GM12865 (cell line): Measurements from ENCODE around the gene PROK1.

ENCODE experiments used
- DNase-seq: peaks from one replicate; pipeline ENCODE4 v3.0.0; 2010; ENCODE audit warnings: low read depth
- H3K4me3 ChIP-seq: 2 replicates; pipeline ENCODE4 v1.5.1; 2011; ENCODE audit warnings: mild to moderate bottlenecking, low read depth, low read length, control low read depth
- TF ChIP-seq, protein P1 (sequence below): IDR thresholded peaks from 2 replicates; pipeline ENCODE4 v1.5.1; 2011; ENCODE audit warnings: low read length, control low read depth, low read depth, inconsistent platforms; ENCODE audit not compliant: insufficient read depth; ENCODE audit errors: missing control alignments

The PROK1 gene

DNA sequence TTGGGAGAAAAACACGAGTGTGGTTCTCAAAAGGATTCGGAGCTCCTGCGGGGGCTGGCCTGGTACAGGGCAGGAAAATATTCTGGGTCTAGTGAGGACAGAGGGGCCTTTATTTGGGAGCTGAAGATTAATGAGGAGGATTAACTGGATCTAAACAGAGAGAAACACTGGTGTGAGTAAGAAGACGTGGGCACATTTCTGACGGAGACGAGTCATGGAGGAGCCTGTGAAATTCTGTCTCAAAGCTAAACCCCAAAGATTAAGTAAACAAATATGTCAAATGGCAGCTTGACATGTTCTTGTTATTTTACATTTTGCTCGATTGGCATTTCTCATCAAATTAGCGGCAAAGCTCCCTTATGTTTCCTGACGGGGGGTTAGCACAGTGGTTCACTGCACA is 12.8 kb downstream of the PROK1 start:
- DNase-seq, result no peak
- H3K4me3 ChIP-seq, result no peak overlapping the region
- TF ChIP-seq, protein P1, sequence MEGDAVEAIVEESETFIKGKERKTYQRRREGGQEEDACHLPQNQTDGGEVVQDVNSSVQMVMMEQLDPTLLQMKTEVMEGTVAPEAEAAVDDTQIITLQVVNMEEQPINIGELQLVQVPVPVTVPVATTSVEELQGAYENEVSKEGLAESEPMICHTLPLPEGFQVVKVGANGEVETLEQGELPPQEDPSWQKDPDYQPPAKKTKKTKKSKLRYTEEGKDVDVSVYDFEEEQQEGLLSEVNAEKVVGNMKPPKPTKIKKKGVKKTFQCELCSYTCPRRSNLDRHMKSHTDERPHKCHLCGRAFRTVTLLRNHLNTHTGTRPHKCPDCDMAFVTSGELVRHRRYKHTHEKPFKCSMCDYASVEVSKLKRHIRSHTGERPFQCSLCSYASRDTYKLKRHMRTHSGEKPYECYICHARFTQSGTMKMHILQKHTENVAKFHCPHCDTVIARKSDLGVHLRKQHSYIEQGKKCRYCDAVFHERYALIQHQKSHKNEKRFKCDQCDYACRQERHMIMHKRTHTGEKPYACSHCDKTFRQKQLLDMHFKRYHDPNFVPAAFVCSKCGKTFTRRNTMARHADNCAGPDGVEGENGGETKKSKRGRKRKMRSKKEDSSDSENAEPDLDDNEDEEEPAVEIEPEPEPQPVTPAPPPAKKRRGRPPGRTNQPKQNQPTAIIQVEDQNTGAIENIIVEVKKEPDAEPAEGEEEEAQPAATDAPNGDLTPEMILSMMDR, result no peak

DNA sequence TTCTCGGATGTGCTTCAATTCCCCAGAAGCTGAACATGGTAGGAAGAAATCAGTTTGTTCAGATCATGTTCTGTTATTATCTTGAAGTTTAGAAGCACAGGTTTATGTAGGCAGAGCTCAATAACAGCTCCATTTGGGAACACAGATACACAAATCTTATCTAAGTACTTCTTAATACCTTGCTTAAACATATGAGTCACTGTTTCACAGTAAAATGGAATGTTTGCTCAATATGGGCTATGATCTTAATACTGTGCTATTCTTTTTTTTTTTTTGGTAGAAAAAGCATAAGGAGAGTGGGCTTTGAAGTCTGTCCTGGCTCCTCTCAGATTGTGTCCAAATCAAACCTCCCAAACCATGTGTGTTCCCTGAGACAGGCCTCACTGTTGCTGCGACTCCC is 13.4 kb downstream of the PROK1 start:
- DNase-seq, result no peak
- TF ChIP-seq, protein P1, result no peak
- no peak overlapping the region for H3K4me3 ChIP-seq

DNA sequence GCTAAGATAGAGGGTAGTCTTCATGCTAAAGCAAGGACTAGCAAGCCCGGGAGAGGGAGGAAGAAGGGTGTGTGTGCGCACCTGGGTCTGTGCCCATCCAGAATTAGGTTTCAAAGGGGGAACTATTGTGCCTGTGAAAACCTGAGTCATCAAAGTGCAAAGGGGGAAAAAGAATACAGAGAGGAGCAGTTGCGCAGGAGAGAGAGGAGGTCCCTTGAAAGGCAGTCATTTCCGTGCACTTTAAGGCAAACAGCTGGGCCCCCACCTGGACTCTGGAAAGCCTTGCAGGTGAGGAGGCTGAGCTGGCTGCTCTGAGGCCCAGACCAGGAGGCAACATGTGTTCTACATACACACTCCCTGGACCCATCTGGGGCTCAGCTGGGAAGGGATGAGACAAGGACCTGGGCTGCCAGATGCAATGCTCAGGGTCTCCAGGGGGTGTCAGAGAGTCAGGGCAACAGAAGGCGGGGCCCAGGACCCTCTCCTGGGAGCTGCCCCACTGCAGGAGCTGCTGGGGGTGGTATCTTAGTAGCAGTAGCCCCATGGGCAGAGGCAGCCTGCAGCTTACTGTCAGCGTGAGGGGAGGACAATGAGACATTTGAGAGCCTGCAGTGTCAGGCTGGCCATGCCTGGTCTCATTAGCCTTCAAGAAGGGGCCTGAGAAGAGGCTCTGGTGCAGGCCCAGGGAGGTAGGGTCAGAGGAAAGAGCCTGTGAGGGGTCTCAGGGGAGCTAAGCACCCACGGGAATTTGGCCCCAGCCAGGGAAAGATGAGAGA is 14.3 kb downstream of the PROK1 start:
- DNase-seq, result no peak
- H3K4me3 ChIP-seq, result no peak overlapping the region
- TF ChIP-seq, protein P1, result no peak

DNA sequence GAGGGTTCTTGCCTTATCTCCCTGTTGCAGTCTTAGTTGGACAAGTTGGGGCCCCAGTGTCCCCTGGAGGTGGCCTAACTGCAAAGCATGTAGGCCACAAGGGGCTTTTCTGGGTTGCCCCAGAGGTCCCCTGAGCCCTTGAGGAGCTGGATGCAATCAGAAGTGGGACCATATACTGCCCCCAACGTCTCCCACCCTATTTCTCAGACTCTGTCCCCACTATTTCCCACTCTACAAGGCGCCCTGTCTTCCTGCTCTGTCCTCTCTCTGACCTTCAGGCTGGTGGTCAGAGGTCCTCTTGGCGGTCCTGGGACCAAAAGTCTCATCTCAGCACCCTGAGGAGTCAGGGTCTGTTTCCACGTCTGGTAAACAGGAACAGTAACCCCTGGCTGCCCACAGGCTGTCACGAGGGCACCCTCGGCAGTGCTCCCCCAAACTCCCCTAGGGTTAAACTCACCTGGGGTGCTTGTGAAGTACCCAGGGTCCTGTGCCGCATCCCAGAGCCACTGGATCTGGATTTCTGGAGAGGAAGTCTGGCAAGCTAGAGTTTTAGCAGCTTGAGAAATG is 14.9 kb downstream of the PROK1 start:
- TF ChIP-seq, protein P1, result no peak
- no peak overlapping the region for H3K4me3 ChIP-seq
- DNase-seq, result no peak

DNA sequence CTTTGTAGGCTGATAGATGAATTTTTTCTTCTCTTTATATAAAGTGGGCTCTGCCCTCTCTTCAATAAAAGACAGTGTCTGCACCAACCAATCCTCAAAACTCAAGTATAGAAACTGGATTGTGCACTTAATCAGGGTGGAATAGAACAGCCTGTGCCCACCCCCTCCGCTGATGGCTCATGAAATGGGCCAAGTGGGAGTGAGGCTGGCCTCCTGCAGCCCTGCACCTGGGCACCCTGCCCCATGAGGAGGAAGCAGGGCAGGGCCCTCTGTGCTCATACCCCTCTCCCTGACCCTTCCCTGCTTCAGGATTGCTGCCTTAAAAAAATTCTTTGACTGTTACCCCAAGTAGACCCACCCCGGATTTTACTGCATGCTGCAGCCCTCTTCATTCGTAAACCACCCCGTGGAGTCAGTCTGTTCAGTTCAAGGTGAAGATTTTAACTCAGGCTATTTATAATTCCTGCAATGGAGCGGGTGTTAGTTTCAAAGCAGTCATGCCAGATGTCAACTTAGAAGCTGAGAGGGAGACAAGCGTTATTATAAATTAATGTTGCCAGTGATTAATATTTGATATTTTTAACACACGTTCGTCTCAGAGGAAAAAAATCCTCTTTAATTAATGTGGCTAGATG is 15.8 kb downstream of the PROK1 start:
- H3K4me3 ChIP-seq, result no peak overlapping the region
- DNase-seq, result no peak
- TF ChIP-seq, protein P1, result no peak

DNA sequence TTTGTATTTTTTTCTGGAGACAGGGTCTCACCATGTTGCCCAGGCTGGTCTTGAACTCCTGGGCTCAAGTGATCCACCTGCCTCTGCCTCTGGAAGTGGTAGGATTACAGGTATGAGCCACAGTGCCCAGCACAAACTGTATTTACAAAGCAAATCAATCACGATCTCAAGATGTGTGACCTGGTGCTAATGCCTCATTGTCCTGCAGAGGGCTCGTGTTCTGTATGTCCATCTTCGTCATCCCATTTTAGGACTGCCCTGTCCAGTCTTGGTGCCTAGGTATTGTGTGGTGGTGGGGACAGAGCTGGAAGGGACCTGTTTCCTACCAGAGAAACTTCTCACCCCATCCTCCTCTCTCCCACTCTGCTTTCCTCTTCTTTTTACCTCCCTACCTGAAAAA is 20.2 kb downstream of the PROK1 start:
- no peak for DNase-seq
- H3K4me3 ChIP-seq, result no peak overlapping the region
- TF ChIP-seq, protein P1, result no peak

DNA sequence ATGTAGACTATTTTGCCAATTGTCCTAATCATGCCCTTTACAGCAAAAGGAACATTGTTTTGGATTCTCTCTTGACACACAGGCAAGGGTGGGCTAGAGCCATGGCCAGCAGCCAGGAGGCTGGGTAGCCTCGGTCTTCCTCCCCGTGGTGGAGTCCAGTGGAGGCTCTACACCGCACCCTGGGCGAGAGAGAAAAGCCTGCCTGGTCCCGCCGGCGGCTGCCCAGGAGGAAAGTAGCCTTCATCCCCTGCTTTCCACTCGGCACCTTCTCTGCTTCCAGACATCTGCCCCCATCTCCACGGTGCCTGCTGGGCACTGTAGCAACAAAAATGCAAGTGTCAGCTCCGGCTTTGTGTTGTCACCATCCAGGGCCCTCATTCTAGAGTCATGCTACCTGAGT is 21.6 kb downstream of the PROK1 start:
- TF ChIP-seq, protein P1, result no peak
- no peak for DNase-seq
- H3K4me3 ChIP-seq, result no peak overlapping the region
